Measurements from ENCODE around the gene ARAP2.

Gene ARAP2

GRCh38 chr4:36220776-36221175, 23.5 kb downstream of the ARAP2 start:
- DNase-seq: no peak

GRCh38 chr4:36218121-36218520, 26.2 kb downstream of the ARAP2 start:
- no peak for DNase-seq

GRCh38 chr4:36215627-36216026, 28.7 kb downstream of the ARAP2 start:
- peak in 2 of 14 donors; percentile 29 to 44 for DNase-seq

GRCh38 chr4:36214735-36215485, 29.4 kb downstream of the ARAP2 start:
- DNase-seq: no peak

- DNase-seq: no peak
Measured at GRCh38 chr4:36213977-36214376, 30.3 kb downstream of the ARAP2 start.

- no peak for DNase-seq
Measured at GRCh38 chr4:36211084-36211483, 33.2 kb downstream of the ARAP2 start.

- no peak for DNase-seq
Measured at GRCh38 chr4:36209941-36210649, 34.2 kb downstream of the ARAP2 start.

- no peak for DNase-seq
Measured at GRCh38 chr4:36208893-36209473, 35.3 kb downstream of the ARAP2 start.

GRCh38 chr4:36207831-36208520, 36.3 kb downstream of the ARAP2 start:
- no peak for DNase-seq

- DNase-seq: no peak
Measured at GRCh38 chr4:36207367-36207766, 36.9 kb downstream of the ARAP2 start.

GRCh38 chr4:36206603-36207311, 37.6 kb downstream of the ARAP2 start:
- no peak for DNase-seq

- peak in 1 of 14 donors; percentile 20 for DNase-seq
Measured at GRCh38 chr4:36206012-36206411, 38.3 kb downstream of the ARAP2 start.

- no peak for DNase-seq
Measured at GRCh38 chr4:36198861-36199260, 45.5 kb downstream of the ARAP2 start.

- DNase-seq: no peak
Measured at GRCh38 chr4:36198068-36198808, 46.1 kb downstream of the ARAP2 start.

- no peak for DNase-seq
Measured at GRCh38 chr4:36197501-36197900, 46.8 kb downstream of the ARAP2 start.

- DNase-seq: no peak
Measured at GRCh38 chr4:36196145-36196913, 48.0 kb downstream of the ARAP2 start.

- DNase-seq: no peak
Measured at GRCh38 chr4:36192922-36193321, 51.4 kb downstream of the ARAP2 start.

GRCh38 chr4:36189511-36190226, 54.6 kb downstream of the ARAP2 start:
- no peak for DNase-seq

- no peak for DNase-seq
Measured at GRCh38 chr4:36187723-36188333, 56.5 kb downstream of the ARAP2 start.
